Measurements from ENCODE around the gene C10orf67.

DNA sequence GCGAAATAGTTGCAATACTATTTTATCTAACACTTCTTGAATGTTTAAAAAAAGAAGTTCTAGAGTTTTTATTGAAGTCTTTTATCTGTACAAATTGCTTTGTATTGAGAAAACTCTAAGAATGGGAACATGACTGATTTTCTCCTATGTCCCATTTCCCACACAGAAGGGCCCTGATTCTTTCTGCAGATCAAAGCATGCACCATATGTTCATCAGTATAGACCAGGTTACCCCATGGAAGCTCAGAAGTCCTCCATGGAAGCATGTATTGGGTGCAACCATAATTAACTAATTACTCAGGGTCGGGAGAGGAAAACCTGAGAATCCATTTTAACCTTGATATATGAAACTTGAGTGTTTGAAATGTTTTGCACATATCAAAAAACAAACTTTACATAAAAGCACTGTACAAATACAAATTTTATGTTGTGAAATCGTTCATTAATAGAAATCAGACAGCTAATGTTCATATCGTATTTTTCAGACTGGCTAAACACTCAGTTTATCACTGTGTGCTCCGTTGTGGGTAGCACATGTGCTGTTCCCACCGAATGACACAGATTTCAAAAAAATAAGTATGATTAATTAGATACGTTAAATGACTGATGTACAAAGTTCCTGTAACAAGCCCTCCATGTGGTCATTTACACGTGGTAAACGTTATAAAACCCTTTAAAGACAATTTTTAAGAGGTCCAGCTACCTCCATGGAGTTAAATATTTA, 81.0 kb downstream of the C10orf67 start:
- TF ChIP-seq GATA2 (IDR thresholded peaks at IDR 0.05; ENCODE audit: low read depth, low read length) = no peak
- no peak for TF ChIP-seq GATA3 (IDR thresholded peaks at IDR 0.05; ENCODE audit: low read depth, low read length)
